GM20431 (cell line): ENCODE data around the gene FBRSL1.
"Not testable (repeated sequence)": the region's sequence is repeated elsewhere in the genome, so short reads cannot be mapped to it uniquely, and the experiment has no call there.

Experiments used
- in situ Hi-C: fragments of 300-500 bp; cut with MseI, MboI; formaldehyde crosslinking; loops from one replicate; pipeline ENCODE4 v1.15.0; 2020; ENCODE audit warnings: low sequenced_read_pairs; ENCODE audit not compliant: unreplicated experiment

Gene FBRSL1

DNA sequence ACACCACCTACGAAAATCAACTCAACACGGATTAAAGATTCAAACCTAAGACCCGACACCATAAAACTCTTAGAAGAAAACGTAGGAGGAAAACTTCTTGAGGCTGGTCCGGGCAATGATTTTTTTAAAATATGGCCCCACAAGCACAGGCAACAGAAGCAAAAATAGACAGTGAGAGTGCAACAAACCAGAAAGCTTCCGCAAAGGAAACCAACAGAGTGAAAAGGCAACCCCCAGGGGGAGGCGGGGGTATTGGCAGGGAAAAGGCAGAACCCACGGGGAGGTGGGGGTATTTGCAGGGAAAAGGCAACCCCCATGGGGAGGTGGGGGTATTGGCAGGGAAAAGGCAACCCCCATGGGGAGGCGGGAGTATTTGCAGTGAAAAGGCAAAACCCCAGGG is 20.5 kb upstream of the FBRSL1 start:
- in situ Hi-C loops: no loop called here

DNA sequence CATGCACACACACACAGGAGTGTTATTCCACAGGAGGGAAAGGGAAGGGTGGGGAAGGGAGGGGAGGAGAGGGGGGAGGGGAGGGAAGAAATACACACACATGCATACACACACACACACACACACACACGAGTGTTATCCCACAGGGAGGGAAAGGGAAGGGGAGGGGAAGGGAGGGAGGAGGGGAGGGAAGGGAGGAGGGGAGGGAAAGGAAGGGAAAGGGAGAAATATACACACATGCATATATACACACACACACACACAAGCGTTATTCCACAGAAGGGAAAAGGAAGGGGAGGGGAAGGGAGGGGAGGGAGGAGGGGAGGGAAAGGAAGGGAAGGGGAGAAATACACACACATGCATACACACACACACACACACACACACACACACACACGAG is 19.6 kb upstream of the FBRSL1 start:
- in situ Hi-C loops: no loop called here

DNA sequence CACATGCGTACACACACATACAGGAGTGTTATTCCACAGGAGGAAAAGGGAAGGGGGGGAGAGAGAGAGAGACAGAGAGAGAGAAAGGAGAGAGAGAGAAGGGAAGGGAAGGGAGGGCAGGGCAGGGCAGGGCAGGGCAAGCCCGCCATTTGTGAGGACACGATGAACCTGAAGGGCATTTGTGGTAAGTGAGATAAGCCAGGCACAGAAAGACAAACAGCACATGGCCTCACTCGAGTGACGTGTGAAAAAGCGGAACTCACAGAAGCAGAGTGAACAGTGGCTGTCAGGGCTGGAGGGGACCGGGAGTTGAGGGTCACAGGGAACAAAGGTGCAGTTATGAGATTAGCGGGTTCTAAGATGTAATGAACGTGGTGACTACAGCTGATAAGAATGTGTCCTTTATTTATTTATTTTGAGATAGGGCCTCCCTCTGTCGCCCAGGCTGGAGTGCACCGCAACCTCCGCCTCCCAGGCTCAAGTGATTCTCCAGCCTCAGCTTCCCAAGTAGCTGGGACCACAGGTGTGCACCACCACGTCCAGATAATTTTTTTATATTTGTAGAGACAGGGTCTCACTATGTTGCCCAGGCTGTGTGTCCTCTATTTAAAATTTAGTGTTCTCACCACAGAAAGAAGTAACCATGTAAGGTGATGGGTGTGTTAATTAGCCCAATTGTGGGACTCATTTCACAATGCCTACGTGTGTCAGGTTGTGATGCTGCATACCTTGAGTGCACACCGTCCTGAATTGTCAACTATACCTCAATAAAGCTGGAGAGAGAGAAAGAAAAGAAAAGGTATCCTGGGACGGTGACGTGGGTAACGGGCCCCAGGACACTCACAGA is 18.7 kb upstream of the FBRSL1 start:
- in situ Hi-C loops: no loop called here

DNA sequence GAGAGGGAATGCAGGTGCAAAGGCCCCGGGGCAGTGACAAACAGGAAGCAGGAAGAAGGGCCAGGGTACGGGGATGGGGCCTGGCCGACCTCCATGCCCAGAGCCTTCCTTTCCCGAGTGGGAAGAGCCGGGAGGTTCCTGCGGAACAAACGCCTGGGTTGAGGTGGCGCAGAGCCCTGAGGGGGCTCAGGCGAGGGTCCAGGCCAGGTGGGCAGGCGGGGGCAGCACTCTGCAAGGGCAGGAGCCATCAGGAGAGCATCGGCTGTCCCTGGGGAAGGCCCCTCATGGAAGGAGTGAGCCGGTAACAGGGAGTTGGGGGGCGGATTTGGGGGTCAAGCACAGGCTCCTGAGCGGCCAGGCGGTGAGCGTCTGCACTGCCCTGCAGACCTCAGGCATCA is 18.1 kb upstream of the FBRSL1 start:
- in situ Hi-C loops: no loop called here

DNA sequence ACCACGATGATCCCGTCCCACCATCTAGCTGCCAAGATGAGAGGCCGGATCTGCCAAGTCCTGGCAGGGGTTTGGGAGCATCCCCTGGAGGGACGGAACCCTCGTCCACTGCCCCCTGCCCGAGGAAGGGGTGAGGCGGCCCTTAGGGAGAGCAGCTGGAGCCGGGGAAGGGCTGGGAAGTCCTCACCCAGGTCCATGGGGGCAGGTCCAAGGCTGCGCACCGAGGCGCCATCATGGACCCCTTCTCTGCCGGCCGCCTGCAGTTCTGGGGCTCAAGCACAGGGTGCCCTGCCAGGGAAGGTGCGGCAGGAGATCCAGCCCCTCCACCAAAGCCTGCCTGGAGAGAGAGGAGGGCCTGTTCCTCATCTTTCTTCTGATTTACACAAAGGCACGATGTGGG is 17.6 kb upstream of the FBRSL1 start:
- in situ Hi-C loops: no loop called here

DNA sequence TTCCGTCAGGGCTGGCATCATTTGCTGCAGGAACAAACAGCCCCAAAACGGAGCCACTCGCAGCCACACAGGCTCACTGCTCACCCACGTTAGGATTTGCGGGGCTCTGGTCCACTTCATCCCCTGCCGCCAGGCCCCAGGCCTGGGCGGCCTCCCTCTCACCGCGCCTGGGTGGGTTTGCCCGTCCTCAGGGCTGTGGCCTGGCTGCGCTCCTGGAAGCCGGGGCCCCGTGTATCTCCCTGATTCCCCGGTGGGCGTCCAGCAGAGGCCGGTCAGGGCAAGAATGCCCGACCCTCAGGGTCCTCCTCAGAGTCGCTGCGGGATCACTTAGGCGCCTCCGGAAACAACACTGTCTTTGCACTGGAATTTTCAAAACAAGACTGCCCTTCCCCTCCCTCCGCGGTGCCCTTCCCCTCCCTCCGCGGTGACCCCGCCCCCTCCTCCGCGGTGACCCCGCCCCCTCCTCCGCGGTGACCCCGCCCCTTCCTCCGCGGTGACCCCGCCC is 15.7 kb upstream of the FBRSL1 start:
- in situ Hi-C loops: no loop called here

DNA sequence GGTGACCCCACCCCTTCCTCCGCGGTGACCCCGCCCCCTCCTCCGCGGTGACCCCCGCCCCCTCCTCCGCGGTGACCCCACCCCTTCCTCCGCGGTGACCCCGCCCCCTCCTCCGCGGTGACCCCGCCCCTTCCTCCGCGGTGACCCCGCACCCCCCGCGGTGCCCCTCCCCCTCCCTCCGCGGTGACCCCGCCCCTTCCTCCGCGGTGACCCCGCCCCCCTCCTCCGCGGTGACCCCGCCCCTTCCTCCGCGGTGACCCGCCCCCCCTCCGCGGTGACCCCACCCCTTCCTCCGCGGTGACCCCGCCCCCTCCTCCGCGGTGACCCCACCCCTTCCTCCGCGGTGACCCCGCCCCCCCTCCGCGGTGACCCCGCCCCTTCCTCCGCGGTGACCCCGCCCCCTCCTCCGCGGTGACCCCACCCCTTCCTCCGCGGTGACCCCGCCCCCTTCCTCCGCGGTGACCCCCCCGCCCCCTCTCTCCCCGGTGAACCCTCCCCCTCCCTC is 15.1 kb upstream of the FBRSL1 start:
- in situ Hi-C loops: not testable (repeated sequence)

DNA sequence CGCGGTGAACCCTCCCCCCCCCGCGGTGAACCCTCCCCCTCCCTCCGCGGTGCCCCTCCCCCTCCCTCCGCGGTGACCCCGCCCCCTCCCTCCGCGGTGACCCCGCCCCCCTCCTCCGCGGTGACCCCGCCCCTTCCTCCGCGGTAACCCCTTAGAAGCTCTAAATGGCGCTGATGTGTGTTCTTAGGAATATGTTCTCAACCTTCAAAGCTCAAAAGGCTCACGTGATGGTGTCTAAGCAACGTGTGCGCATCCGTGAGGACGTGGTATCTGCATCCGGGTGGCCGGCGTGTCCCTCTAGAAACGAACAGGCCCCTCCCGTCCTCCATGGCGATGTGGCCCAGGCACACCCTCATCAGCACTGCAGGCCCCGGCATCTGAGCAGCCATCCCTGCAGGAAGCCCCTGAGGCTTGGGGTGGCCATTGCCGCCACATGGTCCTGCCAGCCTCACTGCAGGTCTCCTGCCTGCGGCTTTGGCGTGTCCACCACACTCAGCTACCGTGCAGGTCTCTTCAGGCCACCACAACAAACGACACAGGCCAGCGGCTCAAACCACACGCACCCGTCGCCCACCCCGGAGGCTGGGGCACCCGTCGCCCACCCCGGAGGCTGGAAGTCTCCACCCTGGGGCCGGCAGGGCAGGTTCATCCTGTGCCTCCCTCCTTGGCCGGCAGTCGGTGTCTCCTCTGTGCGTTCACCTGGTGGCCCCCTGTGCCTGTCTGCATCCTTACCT is 14.5 kb upstream of the FBRSL1 start:
- in situ Hi-C loops: no loop called here

DNA sequence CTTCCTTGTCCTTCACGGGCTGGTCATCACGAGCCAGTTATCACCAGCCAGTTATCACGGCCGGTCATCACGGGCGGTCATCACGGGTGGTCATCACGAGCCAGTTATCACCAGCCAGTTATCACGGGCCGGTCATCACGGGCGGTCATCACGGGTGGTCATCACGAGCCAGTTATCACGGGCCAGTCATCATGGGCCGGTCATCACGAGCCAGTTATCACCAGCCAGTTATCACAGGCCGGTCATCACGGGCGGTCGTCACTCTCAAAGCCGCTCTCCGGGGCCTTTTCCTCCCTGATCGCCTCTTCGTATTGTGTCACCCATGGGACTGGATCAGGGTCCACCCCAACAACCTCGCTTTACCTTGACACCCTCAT is 13.9 kb upstream of the FBRSL1 start:
- in situ Hi-C loops: no loop called here

DNA sequence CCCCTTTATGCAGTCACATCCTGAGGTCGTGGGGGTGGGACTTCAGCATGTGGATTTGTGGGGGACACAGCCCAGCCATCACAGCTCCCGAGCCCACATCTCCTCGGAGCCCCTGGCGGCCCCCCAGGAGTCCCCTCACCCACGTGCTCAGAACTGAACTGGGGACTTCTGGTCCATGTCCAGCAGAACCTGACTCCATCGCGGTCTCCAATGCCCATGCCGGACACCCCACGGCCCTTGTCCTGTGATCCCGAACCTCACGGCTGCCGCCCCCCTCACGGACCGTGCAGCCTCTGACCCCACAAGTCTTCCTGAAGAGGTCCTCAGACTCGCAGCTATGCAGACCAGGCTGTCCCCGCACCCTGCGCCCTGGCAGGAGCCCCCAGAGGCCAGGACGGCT is 13.5 kb upstream of the FBRSL1 start:
- in situ Hi-C loops: no loop called here

DNA sequence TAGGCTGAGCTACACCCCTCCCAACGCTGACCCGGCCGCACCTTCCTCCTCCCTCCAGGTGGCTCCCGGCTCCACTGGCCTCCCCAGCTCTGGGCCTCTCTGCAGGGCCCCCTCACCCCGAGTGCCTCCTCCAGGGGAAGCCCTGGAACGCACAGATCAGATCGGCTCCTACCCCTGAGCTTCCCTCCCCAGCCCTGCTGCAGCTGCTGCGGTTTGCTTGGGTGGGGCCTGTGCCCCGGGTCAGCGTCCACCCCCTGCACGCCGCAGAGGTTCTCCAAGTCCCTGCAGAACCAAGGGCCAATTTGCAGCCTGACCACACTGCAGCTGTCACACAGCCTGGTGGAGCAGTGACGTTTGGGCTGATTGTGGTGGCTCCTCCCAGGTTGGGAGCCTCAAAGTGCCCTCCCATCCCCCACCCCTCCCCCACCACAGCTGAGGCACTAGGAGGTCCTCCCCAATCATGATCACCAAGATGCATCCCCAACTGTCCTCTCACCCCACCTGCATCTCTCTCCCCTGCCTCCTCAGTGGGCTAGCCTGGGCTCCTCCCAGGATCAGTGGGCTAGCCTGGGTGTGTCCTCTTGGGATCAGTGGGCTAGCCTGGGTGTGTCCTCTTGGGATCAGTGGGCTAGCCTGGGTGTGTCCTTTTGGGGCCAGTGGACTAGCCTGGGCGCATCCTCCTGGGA is 12.8 kb upstream of the FBRSL1 start:
- in situ Hi-C loops: no loop called here

DNA sequence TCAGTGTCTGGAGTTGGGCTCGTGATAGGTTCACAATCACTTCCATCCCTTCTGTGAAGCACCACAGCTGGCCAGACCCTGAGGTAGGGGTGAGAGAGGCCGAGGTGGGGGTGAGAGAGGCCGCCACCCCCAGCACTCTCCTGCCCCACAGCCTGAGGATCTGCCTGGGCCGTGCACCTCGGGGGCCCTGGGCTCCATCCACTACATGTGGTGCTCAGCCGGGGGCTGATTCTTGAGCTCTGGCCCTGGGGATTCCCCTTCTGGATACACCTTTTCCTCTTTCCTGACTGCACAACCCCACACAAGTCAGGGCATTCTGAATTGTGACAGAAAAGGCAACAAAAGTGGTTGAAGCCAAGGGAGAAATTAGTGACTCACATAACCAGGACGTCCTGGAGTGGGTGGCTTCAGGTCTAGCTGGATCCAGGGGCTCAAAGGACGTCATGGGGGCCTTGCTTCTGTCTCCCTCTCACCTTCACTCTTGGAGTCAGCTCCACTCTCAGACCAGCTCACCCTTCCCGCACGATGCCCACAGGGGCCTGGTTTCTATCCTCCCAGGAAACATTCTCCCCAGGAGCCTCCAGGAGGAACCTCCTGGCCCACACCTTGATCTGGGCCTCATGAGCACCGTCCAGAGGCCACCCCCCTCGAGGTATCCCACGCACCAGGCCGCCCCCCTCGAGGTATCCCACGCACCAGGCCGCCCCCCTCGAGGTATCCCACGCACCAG is 12.1 kb upstream of the FBRSL1 start:
- in situ Hi-C loops: no loop called here

DNA sequence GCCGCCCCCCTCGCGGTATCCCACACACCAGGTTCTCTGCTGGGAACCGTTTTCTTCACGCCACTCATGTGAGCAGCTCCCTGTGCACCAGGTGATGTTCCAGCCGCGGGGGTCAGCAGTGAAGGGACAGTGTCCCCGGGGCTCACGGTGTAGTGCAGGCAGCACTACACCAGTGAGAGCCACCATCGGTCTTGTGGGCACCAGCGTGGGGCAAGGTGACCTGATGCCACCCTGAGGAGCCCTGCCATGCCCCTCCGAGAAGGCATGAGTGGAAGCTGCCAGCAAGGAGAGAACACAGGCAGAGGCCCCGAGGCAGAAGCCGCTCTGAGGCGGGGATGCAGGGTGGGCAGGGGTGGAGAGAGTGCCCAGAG is 11.5 kb upstream of the FBRSL1 start:
- in situ Hi-C loops: no loop called here

DNA sequence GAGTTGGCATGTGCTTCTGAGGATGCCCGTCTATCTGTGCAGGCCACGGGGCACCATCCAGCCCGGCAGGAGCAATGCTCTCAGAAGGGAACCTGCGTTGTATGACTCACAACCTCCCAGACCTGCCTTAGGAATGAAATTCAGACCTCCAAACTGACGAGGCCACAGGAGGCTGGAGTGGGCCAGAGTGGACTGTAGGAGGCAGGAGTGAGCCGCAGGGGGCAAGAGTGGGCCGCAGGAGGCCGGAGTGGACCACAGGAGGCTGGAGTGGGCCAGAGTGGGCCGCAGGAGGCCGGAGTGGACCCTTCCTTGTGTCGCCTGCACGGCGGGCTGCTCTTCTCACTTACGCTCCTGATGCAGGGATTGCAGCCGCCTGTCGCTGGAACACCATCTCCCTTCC is 11.1 kb upstream of the FBRSL1 start:
- in situ Hi-C loops: no loop called here

DNA sequence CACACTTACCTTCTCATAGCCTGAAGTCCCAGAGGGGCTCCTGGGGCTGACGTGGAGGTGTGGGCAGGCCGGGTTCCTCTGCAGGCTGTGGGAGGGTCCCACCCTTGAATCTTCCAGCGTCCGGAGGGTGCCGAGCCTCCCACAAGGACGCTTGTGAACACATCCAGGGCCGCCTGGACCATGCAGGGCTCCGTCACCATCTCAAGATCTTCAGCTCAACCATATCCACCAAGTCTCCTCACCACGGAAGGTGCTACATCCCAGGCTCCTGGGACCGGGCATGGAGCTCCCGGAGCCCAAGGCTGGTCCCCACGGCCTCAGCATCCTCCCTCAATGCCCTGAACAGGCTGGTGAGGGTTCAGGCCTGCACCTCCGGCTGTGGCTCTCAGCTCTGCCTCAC is 10.7 kb upstream of the FBRSL1 start:
- in situ Hi-C loops: no loop called here

DNA sequence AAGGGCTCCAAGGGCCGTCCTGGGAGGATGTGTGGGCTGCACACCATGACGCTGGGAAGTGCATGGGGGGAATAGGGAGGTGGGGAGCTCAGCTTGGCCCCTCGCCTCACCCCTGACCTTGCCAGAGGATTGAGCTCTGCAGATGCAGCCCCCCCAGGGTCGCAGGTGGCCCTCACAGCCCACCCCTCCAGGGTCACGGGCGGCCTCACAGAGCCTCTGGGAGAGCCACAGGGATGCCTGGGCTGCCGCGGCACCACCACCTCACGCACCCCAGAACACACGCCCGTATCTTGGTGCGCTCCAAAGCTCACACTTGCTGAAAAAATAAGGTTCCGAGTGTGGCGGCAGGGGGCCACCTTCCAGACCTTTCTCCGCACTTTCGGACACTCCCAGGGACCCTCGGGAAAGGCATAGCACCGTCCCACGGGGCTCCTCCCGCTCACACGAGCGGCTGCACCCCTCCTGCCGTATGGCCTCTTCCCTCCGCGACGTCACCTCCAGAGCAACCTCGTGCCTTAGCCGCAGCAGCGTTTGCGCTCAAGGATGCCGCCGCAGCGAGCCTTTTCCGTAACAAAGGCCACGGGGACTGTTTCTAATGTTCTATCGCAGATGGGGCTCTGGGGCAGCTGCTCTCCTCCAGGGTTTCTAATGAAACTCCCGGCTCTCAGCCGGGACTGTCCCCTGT is 9.9 kb upstream of the FBRSL1 start:
- in situ Hi-C loops: no loop called here

DNA sequence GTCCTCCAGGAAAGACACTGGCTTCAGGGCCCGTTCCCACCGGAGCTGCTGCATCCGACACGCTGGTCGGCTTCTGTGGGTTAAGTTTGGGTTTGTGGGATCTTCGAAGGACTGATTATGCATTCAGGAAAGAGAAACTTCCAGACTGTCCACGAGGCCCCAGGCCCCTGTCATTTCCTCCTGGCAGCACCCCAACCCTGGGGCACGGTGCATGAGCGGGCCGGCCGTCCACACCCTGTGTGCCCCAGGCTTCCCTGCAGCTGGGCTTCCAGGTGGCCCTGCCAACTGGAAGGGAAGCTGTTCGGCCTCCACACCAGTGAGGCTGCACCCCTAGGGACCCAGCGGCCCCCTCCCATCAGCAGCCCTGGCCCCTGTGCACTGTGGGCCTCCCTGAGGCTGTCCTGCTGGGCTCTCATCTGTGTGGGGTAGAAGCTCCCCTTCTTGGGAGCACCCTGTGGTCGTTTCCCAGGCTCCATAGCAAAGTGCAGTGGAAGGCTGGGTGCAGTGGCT is 9.3 kb upstream of the FBRSL1 start:
- in situ Hi-C loops: no loop called here

DNA sequence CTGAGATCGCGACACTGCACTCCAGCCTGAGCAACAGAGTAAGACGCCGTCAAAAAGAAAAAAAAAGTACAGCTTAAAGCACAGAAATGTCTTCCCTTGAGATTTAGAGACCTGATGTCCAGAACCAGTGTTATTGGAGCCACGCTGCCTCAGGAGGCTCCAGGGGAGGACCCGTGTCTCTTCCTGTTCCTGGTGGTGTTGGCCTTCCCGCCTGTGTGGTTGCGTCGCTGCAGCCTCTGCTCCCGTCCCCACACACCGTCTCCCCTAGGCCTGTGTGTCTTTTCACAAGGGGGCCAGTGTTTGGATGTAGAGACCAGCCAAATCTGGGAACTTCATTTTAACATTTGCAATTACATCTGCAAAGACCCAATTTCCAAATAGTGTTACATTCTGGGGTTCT is 8.6 kb upstream of the FBRSL1 start:
- in situ Hi-C loops: no loop called here
